ENCODE results near the gene PRSS56.

The PRSS56 gene

GRCh38 chr2:232501794-232502390 lies 18.3 kb upstream of the PRSS56 start:
- in situ Hi-C loops (cut with MboI; ENCODE audit: low sequenced_read_pairs), result no loop called here

- in situ Hi-C loops (cut with MboI; ENCODE audit: low sequenced_read_pairs), result no loop called here
Observed at GRCh38 chr2:232502511-232502910, 17.7 kb upstream of the PRSS56 start.

GRCh38 chr2:232502911-232503808 lies 17.0 kb upstream of the PRSS56 start:
- in situ Hi-C loops (cut with MboI; ENCODE audit: low sequenced_read_pairs), result no loop called here

GRCh38 chr2:232503809-232504323 lies 16.3 kb upstream of the PRSS56 start:
- in situ Hi-C loops (cut with MboI; ENCODE audit: low sequenced_read_pairs), result no loop called here

- in situ Hi-C loops (cut with MboI; ENCODE audit: low sequenced_read_pairs), result no loop called here
Observed at GRCh38 chr2:232504438-232504837, 15.8 kb upstream of the PRSS56 start.

GRCh38 chr2:232505856-232506255 lies 14.3 kb upstream of the PRSS56 start:
- in situ Hi-C loops (cut with MboI; ENCODE audit: low sequenced_read_pairs), result no loop called here

- in situ Hi-C loops (cut with MboI; ENCODE audit: low sequenced_read_pairs), result no loop called here
Observed at GRCh38 chr2:232506709-232507108, 13.5 kb upstream of the PRSS56 start.

- in situ Hi-C loops (cut with MboI; ENCODE audit: low sequenced_read_pairs), result no loop called here
Observed at GRCh38 chr2:232508251-232508650, 11.9 kb upstream of the PRSS56 start.

- in situ Hi-C loops (cut with MboI; ENCODE audit: low sequenced_read_pairs), result no loop called here
Observed at GRCh38 chr2:232511336-232511890, 8.8 kb upstream of the PRSS56 start.

- in situ Hi-C loops (cut with MboI; ENCODE audit: low sequenced_read_pairs), result no loop called here
Observed at GRCh38 chr2:232512602-232513001, 7.6 kb upstream of the PRSS56 start.

- in situ Hi-C loops (cut with MboI; ENCODE audit: low sequenced_read_pairs), result no loop called here
Observed at GRCh38 chr2:232513353-232513752, 6.8 kb upstream of the PRSS56 start.

- in situ Hi-C loops (cut with MboI; ENCODE audit: low sequenced_read_pairs), result no loop called here
Observed at GRCh38 chr2:232515639-232516038, 4.5 kb upstream of the PRSS56 start.

- in situ Hi-C loops (cut with MboI; ENCODE audit: low sequenced_read_pairs), result no loop called here
Observed at GRCh38 chr2:232516551-232516950, 3.6 kb upstream of the PRSS56 start.

- in situ Hi-C loops (cut with MboI; ENCODE audit: low sequenced_read_pairs), result no loop called here
Observed at GRCh38 chr2:232518844-232519243, 1.3 kb upstream of the PRSS56 start.

- in situ Hi-C loops (cut with MboI; ENCODE audit: low sequenced_read_pairs), result no loop called here
Observed at GRCh38 chr2:232520489-232520888, 301 bp downstream of the PRSS56 start.

GRCh38 chr2:232521098-232521497 lies 910 bp downstream of the PRSS56 start:
- in situ Hi-C loops (cut with MboI; ENCODE audit: low sequenced_read_pairs), result no loop called here

- in situ Hi-C loops (cut with MboI; ENCODE audit: low sequenced_read_pairs), result no loop called here
Observed at GRCh38 chr2:232521959-232522622, 1.9 kb downstream of the PRSS56 start.

GRCh38 chr2:232522623-232523401 lies 2.6 kb downstream of the PRSS56 start:
- in situ Hi-C loops (cut with MboI; ENCODE audit: low sequenced_read_pairs), result no loop called here

GRCh38 chr2:232523402-232523681 lies 3.2 kb downstream of the PRSS56 start:
- in situ Hi-C loops (cut with MboI; ENCODE audit: low sequenced_read_pairs), result no loop called here

- in situ Hi-C loops (cut with MboI; ENCODE audit: low sequenced_read_pairs), result no loop called here
Observed at GRCh38 chr2:232523682-232524597, 3.8 kb downstream of the PRSS56 start.
